Thymus (tissue), 11 donors: Measurements from ENCODE around the gene MAPRE2. TPM values are rescaled to one million over a fixed set of nuclear protein-coding genes. Genes with fewer than 3 reads are reported as not detected.

Source experiments
- DNase-seq, 9 donors: peaks; one replicate each; pipeline ENCODE4 v3.0.0-alpha.2; 2013; ENCODE audit warnings: low spot score in 9 of 9, low read depth in 6 of 9, missing footprints in 1 of 9
- H3K27ac ChIP-seq, 2 donors: one replicate each; pipeline ENCODE4 v1.5.1; 2013; ENCODE audit warnings: control low read depth in 1 of 2, low read depth in 1 of 2, low read length in 1 of 2, mild to moderate bottlenecking in 1 of 2, moderate library complexity in 1 of 2
- H3K27me3 ChIP-seq, 2 donors: one replicate each; pipeline ENCODE4 v1.5.1; 2013; ENCODE audit warnings: low read length in 1 of 2; ENCODE audit not compliant: control insufficient read depth in 2 of 2, insufficient read depth in 1 of 2
- H3K36me3 ChIP-seq, 2 donors: one replicate each; pipeline ENCODE4 v1.5.1; 2013; ENCODE audit warnings: low read length in 1 of 2, mild to moderate bottlenecking in 1 of 2, moderate library complexity in 1 of 2; ENCODE audit not compliant: control insufficient read depth in 2 of 2, insufficient read depth in 2 of 2
- H3K4me1 ChIP-seq, 2 donors: one replicate each; pipeline ENCODE4 v1.5.1; 2013; ENCODE audit warnings: low read length in 2 of 2; ENCODE audit not compliant: control insufficient read depth in 2 of 2, insufficient read depth in 2 of 2
- H3K4me3 ChIP-seq, 2 donors: one replicate each; pipeline ENCODE4 v1.5.1; 2013; ENCODE audit warnings: low read length in 2 of 2, control low read depth in 1 of 2, mild to moderate bottlenecking in 1 of 2
- H3K9me3 ChIP-seq, 2 donors: one replicate each; pipeline ENCODE4 v1.5.1; 2013; ENCODE audit warnings: low read length in 1 of 2, mild to moderate bottlenecking in 1 of 2; ENCODE audit not compliant: control insufficient read depth in 2 of 2, insufficient read depth in 1 of 2
- WGBS: extraction: QIAGEN DNeasy Blood & Tissue Kit; methylation state at CpG from one replicate; pipeline ENCODE4 v1.1.7; 2013; 5-methylcytosine and 5-hydroxymethylcytosine counted together
- polyA plus RNA-seq: library from polyadenylated mRNA; stranded (reverse); fragments of 200-250 nt; gene quantifications from one replicate; pipeline ENCODE4 v1.2.3, GENCODE V29; 2013
- total RNA-seq: library from RNA; stranded (reverse); fragments of 120-200 nt; gene quantifications from one replicate; pipeline ENCODE4 v1.2.4, GENCODE V29; 2013
- donor health status: healthy.

MAPRE2 gene
- total and polyA plus RNA-seq, 2 donors = 41.2 to 55.2 TPM

DNA sequence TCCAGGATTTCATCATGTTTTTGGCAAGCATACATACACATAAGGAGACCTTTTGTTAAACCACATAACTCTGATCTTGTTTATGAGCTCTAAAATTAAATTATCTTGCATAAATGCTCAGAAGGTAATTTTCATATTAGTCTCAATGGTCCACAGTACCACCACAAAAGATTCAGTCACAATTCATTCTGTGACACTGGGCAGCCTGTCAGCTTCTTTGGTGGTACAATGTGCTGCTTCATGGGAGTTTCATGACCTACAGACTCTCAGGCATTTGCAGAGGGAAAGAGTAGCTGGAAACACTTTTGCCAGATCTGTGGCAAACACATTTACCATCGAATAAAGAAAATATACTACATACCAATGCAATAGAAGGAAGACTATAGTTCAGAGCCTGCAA, 148.3 kb downstream of the MAPRE2 start:
- DNase-seq = no peak

DNA sequence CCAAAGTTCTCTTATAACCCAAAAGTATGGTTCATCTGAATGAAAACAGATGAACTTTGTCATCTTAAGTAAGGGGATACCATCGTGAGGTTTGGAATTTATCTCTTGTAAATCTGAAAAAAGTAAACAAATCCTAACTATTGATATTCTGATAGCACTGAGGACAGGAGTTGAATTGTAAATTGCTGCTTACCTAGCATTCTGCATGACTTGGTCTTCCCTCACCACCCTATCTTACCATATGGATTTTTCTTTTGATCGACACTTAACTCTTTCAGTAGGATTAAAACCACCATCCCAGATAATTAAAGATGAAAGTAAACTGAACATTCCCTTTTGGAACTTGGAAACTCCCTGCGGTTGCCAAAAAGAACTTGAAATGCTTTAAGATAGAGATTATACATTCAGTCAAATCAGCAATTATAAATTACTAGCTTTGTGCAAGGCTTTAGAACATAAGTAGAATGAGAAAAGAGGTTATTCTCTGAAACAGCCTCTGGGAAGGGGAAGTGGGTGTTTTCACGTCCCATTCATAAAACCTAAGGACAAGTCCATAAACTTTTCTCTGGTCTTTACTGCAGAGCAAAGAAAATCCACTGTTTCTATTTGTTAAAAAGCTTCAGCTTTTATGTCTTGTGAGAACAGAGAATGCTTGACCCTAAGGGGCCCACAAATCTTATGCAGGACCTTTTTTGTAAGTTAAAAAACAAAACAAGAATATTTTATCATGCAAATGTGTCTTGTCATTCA, 149.9 kb downstream of the MAPRE2 start:
- H3K9me3 ChIP-seq = no peaks in the 10 kb centered on the region
- no peak overlapping the region for H3K27ac ChIP-seq
- H3K27me3 ChIP-seq = no peaks in the 10 kb centered on the region
- no peaks in the 10 kb centered on the region for H3K4me1 ChIP-seq
- H3K36me3 ChIP-seq = no peaks in the 10 kb centered on the region
- DNase-seq = no peak
- H3K4me3 ChIP-seq = no peak overlapping the region
- WGBS = 92% methylated on average over 4 of the region's 4 CpGs

More for the DNA sequence above, 148.3 kb downstream of the MAPRE2 start:
- Histone ChIP-seq H3K4me1 (no peaks in the 10 kb centered on the region), H3K27me3 (no peaks in the 10 kb centered on the region), H3K9me3 (no peaks in the 10 kb centered on the region), H3K4me3 (no peak overlapping the region), H3K27ac (no peak overlapping the region), H3K36me3 (no peaks in the 10 kb centered on the region)
- 95% methylated on average over 1 of the region's 1 CpG for WGBS

DNA sequence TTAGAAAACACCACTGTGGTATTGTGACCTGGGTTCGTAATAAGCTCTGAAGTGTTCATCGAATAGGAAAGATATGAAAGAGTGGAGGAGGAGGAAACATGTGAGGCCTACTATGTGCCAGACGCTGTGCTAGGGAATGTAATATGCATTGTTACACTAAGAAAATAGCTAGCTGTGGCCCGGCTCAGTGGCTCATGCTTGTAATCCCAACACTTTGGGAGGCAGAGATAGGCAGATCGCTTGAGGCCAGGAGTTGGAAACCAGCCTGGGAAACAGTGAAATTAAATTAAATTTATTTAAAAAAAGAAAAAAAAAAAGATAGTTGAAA, 150.4 kb downstream of the MAPRE2 start:
- H3K9me3 ChIP-seq = no peaks in the 10 kb centered on the region

DNA sequence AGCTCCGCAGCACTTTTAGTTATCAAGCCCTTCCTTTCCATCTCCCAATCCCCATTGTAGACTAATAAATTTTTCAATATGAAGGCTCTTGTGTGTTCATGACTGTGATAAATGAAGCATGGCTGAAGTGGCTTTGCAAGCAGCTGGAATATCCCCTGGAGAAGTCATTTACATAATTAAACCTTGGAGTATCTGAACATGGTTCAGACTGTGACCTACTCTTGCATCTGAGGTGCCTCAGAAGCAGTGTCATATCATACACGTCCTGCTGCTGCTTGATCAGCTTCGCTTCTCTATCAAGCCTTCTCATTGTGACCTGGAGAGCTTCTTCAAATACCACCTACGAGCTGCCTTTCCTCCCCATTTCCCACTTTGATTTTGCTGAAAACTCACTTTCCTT, 151.2 kb downstream of the MAPRE2 start:
- WGBS = 99% methylated on average over 4 of the region's 4 CpGs
- Histone ChIP-seq H3K27ac (no peak overlapping the region), H3K27me3 (no peaks in the 10 kb centered on the region), H3K4me3 (no peak overlapping the region), H3K36me3 (no peaks in the 10 kb centered on the region), H3K9me3 (no peaks in the 10 kb centered on the region), H3K4me1 (no peaks in the 10 kb centered on the region)
- no peak for DNase-seq

More for the DNA sequence above, 150.4 kb downstream of the MAPRE2 start:
- no peaks in the 10 kb centered on the region for H3K27me3 ChIP-seq
- no peaks in the 10 kb centered on the region for H3K36me3 ChIP-seq
- 93% methylated on average over 5 of the region's 5 CpGs for WGBS
- no peaks in the 10 kb centered on the region for H3K4me1 ChIP-seq
- DNase-seq = no peak
- no peak overlapping the region for H3K27ac ChIP-seq
- H3K4me3 ChIP-seq = no peak overlapping the region

Other genes with a start within 250 kb of the MAPRE2 start
- 19.5 TPM for gene ZNF397, start 199.6 kb downstream of the MAPRE2 start, total RNA-seq
- gene ZNF397, start 199.6 kb downstream of the MAPRE2 start, polyA plus RNA-seq = 19.7 TPM
- 11.6 TPM for gene ZSCAN30, start 248.8 kb downstream of the MAPRE2 start, total RNA-seq
- gene ZSCAN30, start 248.8 kb downstream of the MAPRE2 start, polyA plus RNA-seq = 21.2 TPM